ENCODE measurements around the gene JAG2. TPM values are rescaled to one million over a fixed set of nuclear protein-coding genes. Genes with fewer than 3 reads are reported as not detected.
A peak's percentile ranks its signal among the peaks of the same experiment; 100 is the strongest.

JAG2 gene
- total RNA-seq, 2 donors from 2014 or later = 0.55 to 1.2 TPM

DNA sequence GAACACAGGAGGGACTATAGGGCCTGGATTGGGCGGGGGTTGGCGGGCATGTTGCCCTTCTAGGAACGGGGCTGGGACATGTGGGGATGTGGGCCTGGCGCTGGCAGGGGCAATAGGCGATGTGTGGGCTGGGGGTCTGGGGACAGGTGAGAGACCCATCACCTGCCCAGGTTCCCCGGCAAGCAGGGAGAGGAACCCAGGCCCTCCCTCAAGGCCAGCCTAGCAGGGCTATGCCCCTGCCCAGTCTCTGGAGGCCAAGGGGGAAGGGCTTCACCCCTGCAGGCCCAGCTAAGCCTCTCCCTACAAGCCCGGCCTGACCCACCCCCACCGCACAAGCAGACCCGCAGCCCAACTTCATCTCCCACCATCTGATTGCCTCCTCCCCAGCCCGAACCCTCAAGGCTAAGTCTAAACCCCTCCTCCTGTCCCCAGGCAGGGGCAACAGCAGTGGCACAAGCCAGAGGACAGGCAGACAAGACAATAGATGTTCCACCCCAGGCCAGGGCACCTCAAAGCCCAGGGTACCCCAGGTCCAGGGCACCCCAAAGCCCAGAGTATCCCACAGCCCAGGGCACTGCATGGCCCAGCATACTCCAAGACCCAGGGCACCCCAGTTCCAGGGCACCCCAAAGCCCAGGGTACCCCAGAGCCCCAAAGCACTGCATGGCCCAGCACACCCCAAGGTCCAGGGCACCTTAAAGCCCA is 6.5 kb downstream of the JAG2 start:
- H3K9me3 ChIP-seq (ENCODE audit: control insufficient read depth, low read length, poor library complexity, severe bottlenecking) = no peaks in the 10 kb centered on the region
- H3K36me3 Mint-ChIP-seq (ENCODE audit: low read depth) = no peaks in the 10 kb centered on the region
- DNase-seq (no peak), ATAC-seq (peak; percentile 55)
- H3K4me3 Mint-ChIP-seq = no peak overlapping the region
- H3K27me3 Mint-ChIP-seq = no peaks in the 10 kb centered on the region
- no peaks in the 10 kb centered on the region for H3K4me1 Mint-ChIP-seq
- H3K27ac Mint-ChIP-seq = peak overlapping the region; percentile 47

- Mint-ChIP-seq H3K4me1 (no peaks in the 10 kb centered on the region), H3K27me3 (no peaks in the 10 kb centered on the region), H3K27ac (no peak overlapping the region), H3K36me3 (ENCODE audit: low read depth) (no peaks in the 10 kb centered on the region), H3K4me3 (no peak overlapping the region)
- no peaks in the 10 kb centered on the region for H3K9me3 ChIP-seq (ENCODE audit: control insufficient read depth, low read length, poor library complexity, severe bottlenecking)
- no peak for ATAC-seq
- DNase-seq = no peak
Measured at GRCh38 chr14:105161309-105161708, 7.3 kb downstream of the JAG2 start.

DNA sequence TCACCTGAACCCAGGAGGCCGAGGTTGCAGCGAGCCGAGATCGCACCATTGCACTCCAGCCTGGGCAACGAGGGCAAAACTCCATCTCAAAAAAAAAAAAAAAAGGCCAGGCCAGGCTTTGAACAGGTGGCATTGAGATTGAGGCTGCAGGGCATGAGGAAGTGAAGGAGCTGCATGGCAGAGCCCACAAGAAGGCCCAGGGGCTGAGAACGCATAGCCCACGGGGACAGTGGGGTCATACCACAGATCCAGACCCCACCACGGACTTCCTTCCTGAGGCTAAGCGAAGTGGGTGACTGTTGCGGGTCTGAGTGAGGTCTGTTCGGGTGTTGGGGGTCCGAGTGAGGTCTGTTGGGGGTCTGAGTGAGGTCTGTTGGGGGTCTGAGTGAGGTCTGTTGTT is 7.8 kb downstream of the JAG2 start:
- H3K36me3 Mint-ChIP-seq (ENCODE audit: low read depth) = no peaks in the 10 kb centered on the region

GRCh38 chr14:105159344-105159743 is 9.2 kb downstream of the JAG2 start:
- no peaks in the 10 kb centered on the region for H3K9me3 ChIP-seq (ENCODE audit: control insufficient read depth, low read length, poor library complexity, severe bottlenecking)
- no peaks in the 10 kb centered on the region for H3K4me1 Mint-ChIP-seq
- no peak overlapping the region for H3K4me3 Mint-ChIP-seq
- DNase-seq = no peak
- no peak for ATAC-seq
- H3K27me3 Mint-ChIP-seq = no peaks in the 10 kb centered on the region
- no peak overlapping the region for H3K27ac Mint-ChIP-seq
- H3K36me3 Mint-ChIP-seq (ENCODE audit: low read depth) = no peaks in the 10 kb centered on the region

More for the DNA sequence above, 7.8 kb downstream of the JAG2 start:
- no peaks in the 10 kb centered on the region for H3K9me3 ChIP-seq (ENCODE audit: control insufficient read depth, low read length, poor library complexity, severe bottlenecking)
- no peak overlapping the region for H3K27ac Mint-ChIP-seq
- H3K27me3 Mint-ChIP-seq = no peaks in the 10 kb centered on the region
- DNase-seq = no peak
- no peak for ATAC-seq
- H3K4me3 Mint-ChIP-seq = no peak overlapping the region
- no peaks in the 10 kb centered on the region for H3K4me1 Mint-ChIP-seq

DNA sequence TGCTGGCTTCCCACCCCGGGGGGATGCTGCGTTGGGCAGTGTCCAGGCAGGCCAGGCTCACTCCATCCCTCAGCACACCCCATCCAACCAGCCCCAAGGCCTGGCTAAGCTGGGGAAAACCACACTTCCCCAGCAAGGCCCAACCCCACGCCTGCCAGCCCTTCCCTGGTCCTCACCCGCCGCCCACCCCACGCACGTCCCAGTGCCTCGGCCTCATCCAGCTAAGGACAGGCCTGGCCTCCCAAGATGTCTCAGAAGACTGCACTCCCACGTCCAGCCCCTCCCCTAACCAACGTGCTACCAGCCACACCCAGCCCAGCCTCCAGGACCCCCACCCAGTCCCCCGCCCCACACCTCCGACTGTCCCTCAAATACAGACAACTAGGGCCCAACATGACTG is 9.8 kb downstream of the JAG2 start:
- Mint-ChIP-seq H3K4me1 (no peaks in the 10 kb centered on the region), H3K36me3 (ENCODE audit: low read depth) (no peaks in the 10 kb centered on the region), H3K27ac (no peak overlapping the region), H3K27me3 (no peaks in the 10 kb centered on the region), H3K4me3 (no peak overlapping the region)
- H3K9me3 ChIP-seq (ENCODE audit: control insufficient read depth, low read length, poor library complexity, severe bottlenecking) = no peaks in the 10 kb centered on the region
- DNase-seq = no peak
- no peak for ATAC-seq

GRCh38 chr14:105157872-105158271 is 10.7 kb downstream of the JAG2 start:
- Mint-ChIP-seq H3K4me1 (no peaks in the 10 kb centered on the region), H3K36me3 (ENCODE audit: low read depth) (no peaks in the 10 kb centered on the region), H3K4me3 (no peak overlapping the region), H3K27ac (no peak overlapping the region), H3K27me3 (no peaks in the 10 kb centered on the region)
- DNase-seq = no peak
- ATAC-seq = no peak
- H3K9me3 ChIP-seq (ENCODE audit: control insufficient read depth, low read length, poor library complexity, severe bottlenecking) = no peaks in the 10 kb centered on the region

DNA sequence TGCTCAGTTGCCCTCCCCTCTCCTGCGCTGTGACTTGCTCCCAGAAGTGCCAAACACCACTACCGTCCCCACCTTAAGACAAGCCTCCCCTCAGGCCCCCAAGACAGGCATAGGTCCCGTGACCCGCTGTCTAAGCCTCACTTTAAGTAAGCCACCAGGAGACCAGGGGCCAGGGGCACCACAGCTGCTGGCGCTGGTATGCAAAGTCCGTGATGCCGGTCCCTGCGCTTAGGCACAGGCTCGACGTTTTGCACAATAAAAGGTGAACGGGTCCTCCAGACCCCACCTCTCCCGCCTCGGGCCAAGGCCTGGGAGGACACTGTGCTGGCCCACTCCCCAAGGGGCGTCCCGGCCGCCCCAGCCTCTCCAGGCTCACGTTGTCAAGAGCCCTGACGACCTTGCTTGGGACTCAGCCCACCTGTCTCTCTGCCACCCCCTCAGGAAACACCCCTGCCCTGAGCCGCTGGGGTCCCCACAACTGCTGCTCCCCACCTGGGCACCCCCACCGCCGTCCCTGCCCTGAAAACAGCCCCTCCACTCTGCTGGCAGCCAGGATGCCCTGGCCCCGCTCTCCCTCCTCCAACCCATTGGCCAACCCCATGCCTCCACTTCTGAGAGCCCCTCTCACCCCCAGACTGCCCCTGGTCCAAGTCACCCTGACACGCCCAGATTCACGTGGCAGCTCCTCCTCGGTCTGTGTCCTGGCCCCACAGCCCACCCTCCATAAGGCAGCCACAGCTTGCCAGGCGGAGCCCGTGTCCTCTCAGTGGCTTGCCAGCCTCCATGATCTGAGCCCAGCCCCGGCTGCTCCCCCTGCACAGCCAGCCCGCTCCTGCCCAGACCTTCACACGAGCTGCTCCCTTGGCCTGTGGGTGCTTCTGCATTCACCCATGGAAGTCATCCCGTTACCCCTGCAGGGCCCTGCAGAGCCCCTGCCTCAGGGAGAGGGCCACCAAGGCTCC is 11.9 kb downstream of the JAG2 start:
- no peak overlapping the region for H3K27ac Mint-ChIP-seq
- no peak overlapping the region for H3K4me3 Mint-ChIP-seq
- no peaks in the 10 kb centered on the region for H3K27me3 Mint-ChIP-seq
- H3K4me1 Mint-ChIP-seq = no peaks in the 10 kb centered on the region
- no peaks in the 10 kb centered on the region for H3K36me3 Mint-ChIP-seq (ENCODE audit: low read depth)
- ATAC-seq (no peak), DNase-seq (no peak)
- H3K9me3 ChIP-seq (ENCODE audit: control insufficient read depth, low read length, poor library complexity, severe bottlenecking) = no peaks in the 10 kb centered on the region

DNA sequence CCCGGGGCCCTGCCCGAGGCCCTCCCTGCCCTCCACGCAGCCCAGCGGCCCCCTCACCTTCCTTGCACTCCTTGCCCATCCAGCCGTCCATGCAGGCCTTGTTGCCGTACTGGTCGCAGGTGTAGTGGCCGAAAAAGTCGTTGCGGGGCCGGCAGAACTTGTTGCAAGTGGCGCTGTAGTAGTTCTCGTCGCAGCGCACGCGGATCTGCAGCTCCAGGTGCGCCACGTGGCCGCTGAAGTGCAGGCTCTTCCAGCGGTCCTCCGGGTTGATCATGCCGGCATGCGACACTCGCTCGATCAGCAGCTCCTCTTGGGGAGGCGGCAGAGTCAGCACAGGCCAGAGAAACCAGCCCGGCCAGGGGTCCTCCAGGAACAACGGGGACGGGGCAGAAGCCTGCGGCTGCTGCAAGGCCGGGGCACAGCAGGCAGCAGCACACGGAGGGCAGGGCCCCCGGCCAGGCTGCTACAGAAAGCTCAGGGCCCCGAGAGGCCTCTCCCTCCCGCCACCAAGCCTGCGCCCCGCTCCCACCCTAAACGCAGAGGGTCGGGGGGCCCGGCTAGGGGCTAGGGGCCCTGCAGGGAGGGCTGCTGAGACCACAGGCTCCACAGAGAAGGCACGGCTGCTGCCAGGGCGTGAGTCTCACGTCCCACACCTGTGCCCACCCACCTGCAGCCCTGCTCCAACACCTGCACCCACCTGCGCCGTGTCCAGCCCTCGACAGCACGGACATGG is 12.7 kb downstream of the JAG2 start:
- Mint-ChIP-seq H3K36me3 (ENCODE audit: low read depth) (no peaks in the 10 kb centered on the region), H3K4me3 (no peak overlapping the region), H3K4me1 (no peaks in the 10 kb centered on the region), H3K27ac (no peak overlapping the region), H3K27me3 (no peaks in the 10 kb centered on the region)
- no peaks in the 10 kb centered on the region for H3K9me3 ChIP-seq (ENCODE audit: control insufficient read depth, low read length, poor library complexity, severe bottlenecking)
- no peak for ATAC-seq
- DNase-seq = no peak

GRCh38 chr14:105155071-105155651 is 13.4 kb downstream of the JAG2 start:
- Mint-ChIP-seq H3K27me3 (no peaks in the 10 kb centered on the region), H3K4me3 (no peak overlapping the region), H3K36me3 (ENCODE audit: low read depth) (no peaks in the 10 kb centered on the region), H3K4me1 (no peaks in the 10 kb centered on the region), H3K27ac (no peak overlapping the region)
- ATAC-seq (no peak), DNase-seq (no peak)
- no peaks in the 10 kb centered on the region for H3K9me3 ChIP-seq (ENCODE audit: control insufficient read depth, low read length, poor library complexity, severe bottlenecking)

GRCh38 chr14:105154476-105154871 is 14.1 kb downstream of the JAG2 start:
- Mint-ChIP-seq H3K27me3 (no peaks in the 10 kb centered on the region), H3K4me1 (no peaks in the 10 kb centered on the region), H3K4me3 (peak overlapping the region; percentile 19), H3K36me3 (ENCODE audit: low read depth) (no peaks in the 10 kb centered on the region), H3K27ac (no peak overlapping the region)
- H3K9me3 ChIP-seq (ENCODE audit: control insufficient read depth, low read length, poor library complexity, severe bottlenecking) = no peaks in the 10 kb centered on the region
- no peak for DNase-seq
- ATAC-seq = no peak

DNA sequence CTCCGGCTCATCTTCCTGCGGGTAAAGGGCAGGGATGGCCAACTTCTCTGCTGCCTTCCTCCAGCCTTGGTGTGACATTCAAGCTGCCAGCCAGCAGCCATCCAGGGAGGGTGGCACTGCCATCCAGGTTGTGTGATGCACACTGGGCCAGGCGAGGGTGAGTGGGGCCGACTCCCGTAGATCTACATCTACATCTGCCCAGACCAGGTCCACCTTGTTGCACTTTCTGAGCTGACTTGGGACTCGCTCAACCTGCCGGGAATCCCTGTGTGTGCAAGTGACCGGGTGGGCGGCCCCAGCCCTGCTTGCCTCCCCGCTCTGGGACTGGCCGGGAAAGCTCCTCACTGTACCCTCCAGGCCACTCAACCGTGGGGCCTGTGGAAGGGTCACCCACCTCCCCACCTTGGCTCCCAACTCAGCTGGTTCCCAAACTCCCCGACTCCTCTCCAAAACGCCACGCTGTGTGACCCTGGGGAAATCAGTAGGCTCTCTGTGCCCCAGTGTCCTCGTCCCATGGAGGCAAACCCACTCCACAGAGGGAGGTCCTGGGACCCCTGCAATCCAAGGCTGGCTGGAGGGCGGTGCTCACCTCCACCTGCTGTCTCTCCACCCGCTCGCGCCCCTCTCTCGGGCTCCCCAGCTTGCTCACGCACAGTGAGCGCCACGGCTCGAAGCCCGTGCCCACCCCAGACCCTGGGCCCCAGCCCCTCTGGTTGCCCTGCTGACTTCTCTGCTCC is 14.7 kb downstream of the JAG2 start:
- Mint-ChIP-seq H3K4me3 (peak overlapping the region; percentile 19), H3K27me3 (no peaks in the 10 kb centered on the region), H3K27ac (no peak overlapping the region), H3K36me3 (ENCODE audit: low read depth) (no peaks in the 10 kb centered on the region), H3K4me1 (no peaks in the 10 kb centered on the region)
- DNase-seq (no peak), ATAC-seq (no peak)
- no peaks in the 10 kb centered on the region for H3K9me3 ChIP-seq (ENCODE audit: control insufficient read depth, low read length, poor library complexity, severe bottlenecking)

DNA sequence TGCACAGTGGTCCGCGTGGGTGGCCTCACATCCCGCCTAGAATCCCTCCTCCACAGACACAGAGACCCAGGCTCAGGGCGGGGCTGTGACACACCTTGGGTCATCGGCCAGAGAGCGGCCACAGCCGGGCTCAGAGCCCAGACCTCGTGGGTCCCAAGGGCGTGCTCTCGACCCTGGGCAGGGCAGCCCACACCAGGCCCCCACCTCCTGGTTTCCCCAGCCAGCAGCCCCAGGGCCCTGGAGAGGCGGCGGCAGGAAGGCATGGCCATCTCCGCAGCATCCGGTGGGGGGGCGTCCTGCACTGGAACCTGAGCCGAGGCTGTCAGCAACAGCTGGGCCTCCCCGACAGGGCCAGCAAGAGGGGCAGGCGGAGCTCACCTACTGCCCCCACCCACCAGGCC is 15.2 kb downstream of the JAG2 start:
- no peak for ATAC-seq
- Mint-ChIP-seq H3K4me1 (no peaks in the 10 kb centered on the region), H3K27me3 (no peaks in the 10 kb centered on the region), H3K4me3 (no peak overlapping the region), H3K36me3 (ENCODE audit: low read depth) (no peaks in the 10 kb centered on the region), H3K27ac (no peak overlapping the region)
- H3K9me3 ChIP-seq (ENCODE audit: control insufficient read depth, low read length, poor library complexity, severe bottlenecking) = no peaks in the 10 kb centered on the region
- DNase-seq = no peak
